A549 treated with GW870086 at 1 μM for 4 hours (cell line): ENCODE measurements around the gene AHR. TPM values are rescaled to one million over a fixed set of nuclear protein-coding genes. Genes with fewer than 3 reads are reported as not detected.

ENCODE experiments used
- total RNA-seq: library from RNA; stranded (reverse); fragments of 200-300 nt; extraction: Qiagen RNA extraction; gene quantifications from 5 replicates; pipeline ENCODE4 v1.2.3, GENCODE V29; 2022; ENCODE audit warnings: low read depth

AHR gene
- 6.9 to 11.2 TPM (median 9.4 TPM) in 5 replicates for total RNA-seq

DNA sequence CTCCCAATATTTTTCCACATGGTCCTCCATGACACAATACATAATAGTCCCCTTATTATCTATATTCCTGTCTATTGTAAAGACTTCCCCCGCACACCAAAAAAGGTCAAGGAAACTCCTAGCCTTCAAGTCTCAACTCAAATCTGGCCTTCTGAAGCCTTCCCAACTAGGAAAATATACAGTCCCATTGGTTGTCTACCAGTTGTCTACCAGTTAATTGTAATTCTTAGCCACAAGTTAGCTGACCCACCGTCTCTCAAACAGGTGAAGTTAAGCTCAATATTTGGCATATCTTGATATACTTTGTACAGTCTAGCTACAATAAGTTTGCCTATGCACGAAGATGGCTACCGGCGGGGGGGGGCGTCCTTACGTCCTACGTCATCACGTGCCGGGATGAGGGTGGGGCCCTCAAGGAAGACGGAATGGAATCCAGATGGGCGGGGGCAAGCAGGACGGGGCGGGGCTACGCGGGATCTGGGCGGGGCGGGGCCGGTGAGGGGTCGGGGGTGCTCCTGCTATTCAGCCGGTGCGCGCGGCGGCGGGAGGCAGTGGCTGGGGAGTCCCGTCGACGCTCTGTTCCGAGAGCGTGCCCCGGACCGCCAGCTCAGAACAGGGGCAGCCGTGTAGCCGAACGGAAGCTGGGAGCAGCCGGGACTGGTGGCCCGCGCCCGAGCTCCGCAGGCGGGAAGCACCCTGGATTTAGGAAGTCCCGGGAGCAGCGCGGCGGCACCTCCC lies at the start of gene AHR:
TSS of gene AHR (plus strand) at position 551 of the 738 bp plus-strand sequence. CDS start 613 bp downstream, outside the sequence.

